Loucy (cell line): ENCODE results near the gene KPNA4.

Experiments
- CTCF ChIP-seq: fragments of 200-600 bp; sonication (generic); conservative IDR thresholded peaks from 2 replicates; pipeline ENCODE4 v1.5.1; 2014; ENCODE audit warnings: mild to moderate bottlenecking, antibody characterized with exemption, low read length
- EZH2phosphoT487 ChIP-seq: fragments of 200-600 bp; IDR thresholded peaks from 2 replicates; pipeline ENCODE4 v1.6.1; 2018; ENCODE audit warnings: antibody characterized with exemption, mild to moderate bottlenecking, moderate library complexity, borderline replicate concordance

GRCh38 chr3:160475153-160475552 lies 90.2 kb downstream of the KPNA4 start:
- no peak for TF ChIP-seq CTCF
- TF ChIP-seq EZH2phosphoT487: no peak
